BLaER1 treated with 17β-estradiol and CSF1 and Interleukin-3, amounts not matched to agents 10 nM and 100 nM (cell line): ENCODE data around the gene ALDH1B1.
A peak's percentile ranks its signal among the peaks of the same experiment; 100 is the strongest.

Experiments
- H3K27ac ChIP-seq, 11 experiments: shearing (Covaris generic); formaldehyde crosslinking; 2 replicates each; pipeline ENCODE4 v1.8.1; 2022
- H3K27me3 ChIP-seq, 11 experiments: shearing (Covaris generic); formaldehyde crosslinking; 2 replicates each; pipeline ENCODE4 v1.8.1; 2022
- H3K36me3 ChIP-seq, 11 experiments: shearing (Covaris generic); formaldehyde crosslinking; 2 replicates each; pipeline ENCODE4 v1.8.1; 2022
- H3K4me1 ChIP-seq, 10 experiments: shearing (Covaris generic); formaldehyde crosslinking; 2 replicates each; pipeline ENCODE4 v1.8.1; 2022
- H3K4me2 ChIP-seq, 11 experiments: shearing (Covaris generic); formaldehyde crosslinking; 2 replicates each; pipeline ENCODE4 v1.8.1; 2022
- H3K4me3 ChIP-seq, 10 experiments: shearing (Covaris generic); formaldehyde crosslinking; 2 replicates each; pipeline ENCODE4 v1.8.1; 2022
- H3K9ac ChIP-seq, 11 experiments: shearing (Covaris generic); formaldehyde crosslinking; 2 replicates each; pipeline ENCODE4 v1.8.1; 2022
- H3K9me3 ChIP-seq, 11 experiments: shearing (Covaris generic); formaldehyde crosslinking; replicated peaks in 1 of 11; 2 replicates each; pipeline ENCODE4 v1.8.1; 2022
- H4K20me1 ChIP-seq, 11 experiments: shearing (Covaris generic); formaldehyde crosslinking; 2 replicates each; pipeline ENCODE4 v1.8.1; 2022
- Cebpa-rat ChIP-seq, 11 experiments: shearing (Covaris generic); IDR thresholded peaks; 2 replicates each; pipeline ENCODE4 v1.8.1; 2022

Gene ALDH1B1

GRCh38 chr9:38423973-38424843 is 31.7 kb downstream of the ALDH1B1 start, which contains the start of gene IGFBPL1:
Gene IGFBPL1 (minus strand): TSS chr9:38424454. CDS start chr9:38424424, 30 bp downstream.
- Histone ChIP-seq H3K4me2 (peak within 1 kb of the TSS; percentile 66 to 87 (median 75)), H3K27me3 (peaks cover 44 to 63% (median 55%) of the 10 kb centered on the region in 11 experiments), H3K36me3 (no peaks in the 10 kb centered on the region), H3K9ac (no peak within 1 kb of the TSS), H3K4me3 (peak within 1 kb of the TSS; percentile 39 to 60 (median 46)), H3K27ac (no peak within 1 kb of the TSS), H4K20me1 (peaks cover 0 to 11% (median 0%) of the 10 kb centered on the region in 11 experiments; a peak in 3 of 22 replicates), H3K9me3 (peaks cover 0 to 9% (median 4%) of the 10 kb centered on the region in 11 experiments; a peak in 3 of 22 replicates), H3K4me1 (peaks cover 0 to 9% (median 7%) of the 10 kb centered on the region in 10 experiments; a peak in 11 of 20 replicates)
- no peak for TF ChIP-seq Cebpa-rat (IDR thresholded peaks at IDR 0.05)

- Histone ChIP-seq H3K27ac (no peak overlapping the region), H3K4me3 (no peak overlapping the region), H3K9ac (no peak overlapping the region), H3K27me3 (peaks cover 44 to 63% (median 55%) of the 10 kb centered on the region in 11 experiments), H4K20me1 (peaks cover 0 to 11% (median 0%) of the 10 kb centered on the region in 11 experiments; a peak in 3 of 22 replicates), H3K36me3 (no peaks in the 10 kb centered on the region), H3K4me1 (peaks cover 0 to 9% (median 7%) of the 10 kb centered on the region in 10 experiments; a peak in 11 of 20 replicates), H3K4me2 (no peak overlapping the region), H3K9me3 (peaks cover 0 to 15% (median 4%) of the 10 kb centered on the region in 11 experiments; a peak in 4 of 22 replicates)
- no peak for TF ChIP-seq Cebpa-rat (IDR thresholded peaks at IDR 0.05)
Observed at GRCh38 chr9:38424918-38425317, 32.4 kb downstream of the ALDH1B1 start.

- no peak for TF ChIP-seq Cebpa-rat (IDR thresholded peaks at IDR 0.05)
- Histone ChIP-seq H3K9ac (no peak overlapping the region), H4K20me1 (peaks cover 0 to 11% (median 0%) of the 10 kb centered on the region in 11 experiments; a peak in 3 of 22 replicates)
Observed at GRCh38 chr9:38428062-38428461, 35.6 kb downstream of the ALDH1B1 start.

GRCh38 chr9:38431116-38431515 is 38.6 kb downstream of the ALDH1B1 start:
- H3K4me3 ChIP-seq = no peak overlapping the region
- peak overlapping the region; percentile 56 to 81 (median 71) for H3K4me2 ChIP-seq
- H3K36me3 ChIP-seq = no peaks in the 10 kb centered on the region
- H3K9ac ChIP-seq = no peak overlapping the region
- no peak for TF ChIP-seq Cebpa-rat (IDR thresholded peaks at IDR 0.05)
- H3K27ac ChIP-seq = peak overlapping the region in 1 of 11 experiments; percentile 10; a peak in 1 of 22 replicates
- H3K9me3 ChIP-seq = peaks cover 0 to 8% (median 0%) of the 10 kb centered on the region in 11 experiments; a peak in 2 of 22 replicates
- peaks cover 0 to 9% (median 4%) of the 10 kb centered on the region in 11 experiments; a peak in 9 of 22 replicates for H3K27me3 ChIP-seq
- H4K20me1 ChIP-seq = no peaks in the 10 kb centered on the region
- peaks cover 27 to 54% (median 42%) of the 10 kb centered on the region in 10 experiments for H3K4me1 ChIP-seq

More at GRCh38 chr9:38428062-38428461, 35.6 kb downstream of the ALDH1B1 start:
- H3K4me2 ChIP-seq = no peak overlapping the region
- no peaks in the 10 kb centered on the region for H3K36me3 ChIP-seq
- H3K27ac ChIP-seq = no peak overlapping the region
- H3K4me1 ChIP-seq = peaks cover 23 to 36% (median 33%) of the 10 kb centered on the region in 10 experiments
- H3K27me3 ChIP-seq = peaks cover 29 to 38% (median 34%) of the 10 kb centered on the region in 11 experiments
- H3K4me3 ChIP-seq = no peak overlapping the region
- H3K9me3 ChIP-seq = peaks cover 0 to 17% (median 4%) of the 10 kb centered on the region in 11 experiments; a peak in 4 of 22 replicates

GRCh38 chr9:38432922-38433510 is 40.5 kb downstream of the ALDH1B1 start:
- peaks cover 38 to 63% (median 52%) of the 10 kb centered on the region in 10 experiments for H3K4me1 ChIP-seq
- H3K4me3 ChIP-seq = no peak overlapping the region
- H3K27ac ChIP-seq = no peak overlapping the region
- peaks cover 0 to 8% (median 0%) of the 10 kb centered on the region in 11 experiments; a peak in 3 of 22 replicates for H3K9me3 ChIP-seq
- H3K27me3 ChIP-seq = no peaks in the 10 kb centered on the region
- no peak overlapping the region for H3K9ac ChIP-seq
- no peaks in the 10 kb centered on the region for H4K20me1 ChIP-seq
- no peak for TF ChIP-seq Cebpa-rat (IDR thresholded peaks at IDR 0.05)
- no peaks in the 10 kb centered on the region for H3K36me3 ChIP-seq
- peak overlapping the region in 6 of 11 experiments; percentile 4 to 81 (median 34); a peak in 5 of 22 replicates for H3K4me2 ChIP-seq

GRCh38 chr9:38434365-38434764 is 41.9 kb downstream of the ALDH1B1 start:
- Histone ChIP-seq H3K27ac (peak overlapping the region in 5 of 11 experiments; percentile 8 to 64 (median 46); a peak in 9 of 22 replicates), H3K9me3 (peaks cover 0 to 7% (median 0%) of the 10 kb centered on the region in 11 experiments; a peak in 3 of 22 replicates), H3K4me2 (peak overlapping the region in 9 of 11 experiments; percentile 11 to 62 (median 48); a peak in 18 of 22 replicates), H3K4me1 (peaks cover 39 to 63% (median 52%) of the 10 kb centered on the region in 10 experiments), H4K20me1 (no peaks in the 10 kb centered on the region), H3K27me3 (no peaks in the 10 kb centered on the region), H3K36me3 (no peaks in the 10 kb centered on the region), H3K9ac (peak overlapping the region in 3 of 11 experiments; percentile 8 to 11 (median 9); a peak in 2 of 22 replicates), H3K4me3 (no peak overlapping the region)
- no peak for TF ChIP-seq Cebpa-rat (IDR thresholded peaks at IDR 0.05)

- H3K9me3 ChIP-seq = peaks cover 0 to 4% (median 0%) of the 10 kb centered on the region in 11 experiments; a peak in 2 of 22 replicates
- peak overlapping the region in 9 of 11 experiments; percentile 1 to 62 (median 48); a peak in 17 of 22 replicates for H3K4me2 ChIP-seq
- H3K36me3 ChIP-seq = no peaks in the 10 kb centered on the region
- H3K27ac ChIP-seq = peak overlapping the region in 4 of 11 experiments; percentile 45 to 64 (median 52); a peak in 8 of 22 replicates
- H3K4me3 ChIP-seq = no peak overlapping the region
- no peaks in the 10 kb centered on the region for H3K27me3 ChIP-seq
- H3K4me1 ChIP-seq = peaks cover 40 to 63% (median 52%) of the 10 kb centered on the region in 10 experiments
- no peak for TF ChIP-seq Cebpa-rat (IDR thresholded peaks at IDR 0.05)
- no peaks in the 10 kb centered on the region for H4K20me1 ChIP-seq
- H3K9ac ChIP-seq = peak overlapping the region in 2 of 11 experiments; percentile 8 to 11; a peak in 2 of 22 replicates
Observed at GRCh38 chr9:38434853-38435252, 42.4 kb downstream of the ALDH1B1 start.

GRCh38 chr9:38435521-38435920 is 43.0 kb downstream of the ALDH1B1 start:
- peak overlapping the region in 7 of 11 experiments; percentile 1 to 62 (median 58); a peak in 6 of 22 replicates for H3K4me2 ChIP-seq
- no peaks in the 10 kb centered on the region for H4K20me1 ChIP-seq
- no peak overlapping the region for H3K4me3 ChIP-seq
- no peaks in the 10 kb centered on the region for H3K36me3 ChIP-seq
- TF ChIP-seq Cebpa-rat (IDR thresholded peaks at IDR 0.05) = no peak
- peak overlapping the region in 3 of 11 experiments; percentile 7 to 64 (median 45); a peak in 4 of 22 replicates for H3K27ac ChIP-seq
- H3K4me1 ChIP-seq = peaks cover 35 to 59% (median 51%) of the 10 kb centered on the region in 10 experiments
- peaks cover 0 to 4% (median 0%) of the 10 kb centered on the region in 11 experiments; a peak in 1 of 22 replicates for H3K9me3 ChIP-seq
- H3K27me3 ChIP-seq = no peaks in the 10 kb centered on the region
- no peak overlapping the region for H3K9ac ChIP-seq
